Left lung (tissue), 14 donors: ENCODE data around the gene GDPD3. TPM values are rescaled to one million over a fixed set of nuclear protein-coding genes. Genes with fewer than 3 reads are reported as not detected.

ENCODE experiments used
- ATAC-seq: fragments of 200-7000 bp; cut with Tn5 transposase; one replicate; pipeline ENCODE4 v1.9.1; 2020; ENCODE audit warnings: moderate library complexity
- DNase-seq, 4 donors: peaks; one replicate each; pipeline ENCODE4 v3.0.0-alpha.2; 2013 to 2020
- H3K27ac ChIP-seq, 2 donors: fragments of 200-600 bp; sonication (generic) in 1 of 2; one replicate each; pipeline versions ENCODE4 v1.5.0 to v1.8.0; 2020 to 2021
- H3K27me3 ChIP-seq, 2 donors: fragments of 200-600 bp; sonication (generic) in 1 of 2; one replicate each; pipeline versions ENCODE4 v1.5.0 to v1.8.0; 2020 to 2021
- H3K36me3 ChIP-seq, 2 donors: fragments of 200-600 bp; sonication (generic) in 1 of 2; one replicate each; pipeline versions ENCODE4 v1.5.0 to v1.8.0; 2020 to 2021
- H3K4me1 ChIP-seq, 2 donors: fragments of 200-600 bp; one replicate each; pipeline ENCODE4 v1.8.0; 2021
- H3K4me3 ChIP-seq, 2 donors: fragments of 200-600 bp; sonication (generic) in 1 of 2; one replicate each; pipeline versions ENCODE4 v1.5.0 to v1.8.0; 2020 to 2021; ENCODE audit warnings: mild to moderate bottlenecking in 1 of 2
- H3K9me3 ChIP-seq, 2 donors: fragments of 200-600 bp; sonication (generic) in 1 of 2; one replicate each; pipeline versions ENCODE4 v1.5.0 to v1.8.0; 2020 to 2021
- intact Hi-C, 2 donors: fragments of 100-400 bp; cut with DNase I; formaldehyde crosslinking; loops; one replicate each; pipeline versions ENCODE4 v1.11.2 to v1.14.2; 2022
- long read RNA-seq, 12 donors: library from polyadenylated mRNA in 2 of 12; unstranded in 2 of 12; transcript quantifications; one replicate each; pipeline ENCODE4 v2.0.0 and lab custom pipeline, GENCODE V29; 2019 to 2026
- polyA plus RNA-seq, 6 donors: library from polyadenylated mRNA; unstranded; fragments of 120-200 nt; gene quantifications; one replicate each; pipeline ENCODE4 v1.2.1, GENCODE V29; 2013; ENCODE audit not compliant: insufficient read length in 6 of 6
- total RNA-seq, 2 donors: library from RNA; stranded (reverse); fragmentation: NEBNext Ultra II Directional; extraction: Animal tissue kit (Norgen Biotek cat#: 25700); gene quantifications; one replicate each; pipeline ENCODE4 v1.2.1, GENCODE V29; 2021
- TF ChIP-seq, protein P1 (sequence below), 2 donors: fragments of 200-600 bp; sonication (generic) in 1 of 2; IDR thresholded peaks; one replicate each; pipeline versions ENCODE4 v1.5.0 to v1.8.0; 2021; ENCODE audit warnings: antibody characterized with exemption in 2 of 2
- donor health status: DM: no; HTN: yes; CAD: no.
- donor health status: DM: no; HTN: no; CAD: no.

GDPD3 gene, protein sequence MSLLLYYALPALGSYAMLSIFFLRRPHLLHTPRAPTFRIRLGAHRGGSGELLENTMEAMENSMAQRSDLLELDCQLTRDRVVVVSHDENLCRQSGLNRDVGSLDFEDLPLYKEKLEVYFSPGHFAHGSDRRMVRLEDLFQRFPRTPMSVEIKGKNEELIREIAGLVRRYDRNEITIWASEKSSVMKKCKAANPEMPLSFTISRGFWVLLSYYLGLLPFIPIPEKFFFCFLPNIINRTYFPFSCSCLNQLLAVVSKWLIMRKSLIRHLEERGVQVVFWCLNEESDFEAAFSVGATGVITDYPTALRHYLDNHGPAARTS
- 1 to 10 TPM; 5.6 to 9.0 TPM for total RNA-seq
- 10 to 100 TPM; 11.8 to 20.3 (median 18.2) TPM for polyA plus RNA-seq
- long read RNA-seq, donor 1, partial matches to known transcripts: 7 of 7 reads
- long read RNA-seq, donor 1, other reads (novel, unspliced or antisense): 0 of 7 reads
- long read RNA-seq, donor 2, partial matches to known transcripts: 0 of 2 reads
- long read RNA-seq, donor 2, other reads (novel, unspliced or antisense): 0 of 2 reads
- long read RNA-seq, donor 3, partial matches to known transcripts: 0 of 1 reads
- long read RNA-seq, donor 3, other reads (novel, unspliced or antisense): 0 of 1 reads
- long read RNA-seq, donor 4, partial matches to known transcripts: 1 of 3 reads
- long read RNA-seq, donor 4, other reads (novel, unspliced or antisense): 0 of 3 reads
- long read RNA-seq, donor 5: 0 reads
- long read RNA-seq, donor 6: 0 reads
- long read RNA-seq, donor 7, partial matches to known transcripts: 0 of 1 reads
- long read RNA-seq, donor 7, other reads (novel, unspliced or antisense): 0 of 1 reads
- long read RNA-seq, donor 8, partial matches to known transcripts: 0 of 2 reads
- long read RNA-seq, donor 8, other reads (novel, unspliced or antisense): 0 of 2 reads
- long read RNA-seq, donor 9: 0 reads
- long read RNA-seq, donor 10, partial matches to known transcripts: 0 of 2 reads
- long read RNA-seq, donor 10, other reads (novel, unspliced or antisense): 0 of 2 reads
- long read RNA-seq, donor 11: 0 reads
- long read RNA-seq, donor 12, partial matches to known transcripts: 7 of 8 reads
- long read RNA-seq, donor 12, other reads (novel, unspliced or antisense): 0 of 8 reads

- ATAC-seq: peak; percentile 47
- peak in 1 of 4 donors; percentile 57 for DNase-seq
- H3K36me3 ChIP-seq: peaks cover 0 to 94% of the 10 kb centered on the region in 2 donors
- H3K27me3 ChIP-seq: no peaks in the 10 kb centered on the region
- peak within 1 kb of the TSS in 1 of 2 donors; percentile 18 for H3K27ac ChIP-seq
- H3K4me3 ChIP-seq: no peak within 1 kb of the TSS
- no peaks in the 10 kb centered on the region for H3K9me3 ChIP-seq
- TF ChIP-seq, protein P1, sequence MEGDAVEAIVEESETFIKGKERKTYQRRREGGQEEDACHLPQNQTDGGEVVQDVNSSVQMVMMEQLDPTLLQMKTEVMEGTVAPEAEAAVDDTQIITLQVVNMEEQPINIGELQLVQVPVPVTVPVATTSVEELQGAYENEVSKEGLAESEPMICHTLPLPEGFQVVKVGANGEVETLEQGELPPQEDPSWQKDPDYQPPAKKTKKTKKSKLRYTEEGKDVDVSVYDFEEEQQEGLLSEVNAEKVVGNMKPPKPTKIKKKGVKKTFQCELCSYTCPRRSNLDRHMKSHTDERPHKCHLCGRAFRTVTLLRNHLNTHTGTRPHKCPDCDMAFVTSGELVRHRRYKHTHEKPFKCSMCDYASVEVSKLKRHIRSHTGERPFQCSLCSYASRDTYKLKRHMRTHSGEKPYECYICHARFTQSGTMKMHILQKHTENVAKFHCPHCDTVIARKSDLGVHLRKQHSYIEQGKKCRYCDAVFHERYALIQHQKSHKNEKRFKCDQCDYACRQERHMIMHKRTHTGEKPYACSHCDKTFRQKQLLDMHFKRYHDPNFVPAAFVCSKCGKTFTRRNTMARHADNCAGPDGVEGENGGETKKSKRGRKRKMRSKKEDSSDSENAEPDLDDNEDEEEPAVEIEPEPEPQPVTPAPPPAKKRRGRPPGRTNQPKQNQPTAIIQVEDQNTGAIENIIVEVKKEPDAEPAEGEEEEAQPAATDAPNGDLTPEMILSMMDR (IDR thresholded peaks at IDR 0.05): no peak
- intact Hi-C loops: no loop called here
- peaks cover 0 to 19% of the 10 kb centered on the region in 2 donors for H3K4me1 ChIP-seq
Observed at GRCh38 chr16:30113031-30113710, at the start of gene GDPD3. Gene GDPD3, minus strand, starts transcription at chr16:30113537. Its CDS starts 59 bp downstream, at chr16:30113478.

- H3K36me3 ChIP-seq: no peaks in the 10 kb centered on the region
Observed at GRCh38 chr16:30157214-30157613, 43.9 kb upstream of the GDPD3 start.

GRCh38 chr16:30155188-30155587, 41.9 kb upstream of the GDPD3 start:
- Histone ChIP-seq H3K4me1 (peaks cover 0 to 4% of the 10 kb centered on the region in 2 donors), H3K27me3 (no peaks in the 10 kb centered on the region), H3K36me3 (no peaks in the 10 kb centered on the region), H3K4me3 (no peak overlapping the region), H3K9me3 (no peaks in the 10 kb centered on the region), H3K27ac (no peak overlapping the region)
- DNase-seq (no peak), ATAC-seq (no peak)
- intact Hi-C loops: no loop called here
- TF ChIP-seq, protein P1 (IDR thresholded peaks at IDR 0.05): no peak

More at GRCh38 chr16:30157214-30157613, 43.9 kb upstream of the GDPD3 start:
- TF ChIP-seq, protein P1 (IDR thresholded peaks at IDR 0.05): no peak
- H3K27ac ChIP-seq: no peak overlapping the region
- no peak overlapping the region for H3K4me3 ChIP-seq
- DNase-seq (no peak), ATAC-seq (no peak)
- H3K4me1 ChIP-seq: no peaks in the 10 kb centered on the region
- no peaks in the 10 kb centered on the region for H3K27me3 ChIP-seq
- intact Hi-C loops: no loop called here
- H3K9me3 ChIP-seq: no peaks in the 10 kb centered on the region

- Histone ChIP-seq H3K27ac (no peak overlapping the region), H3K9me3 (peaks cover 3 to 8% of the 10 kb centered on the region in 2 donors), H3K36me3 (no peaks in the 10 kb centered on the region), H3K27me3 (no peaks in the 10 kb centered on the region), H3K4me3 (no peak overlapping the region), H3K4me1 (peaks cover 0 to 18% of the 10 kb centered on the region in 2 donors)
- no peak for ATAC-seq
- intact Hi-C loops: no loop called here
- TF ChIP-seq, protein P1 (IDR thresholded peaks at IDR 0.05): no peak
- DNase-seq: no peak
Observed at GRCh38 chr16:30152517-30152916, 39.2 kb upstream of the GDPD3 start.
